OCI-LY1 (cell line): Measurements from ENCODE around the gene FILIP1L.

Experiments
- H2AFZ ChIP-seq: fragments of 200-600 bp; sonication (generic), shearing (Covaris generic); 2 replicates; pipeline ENCODE4 v1.6.0; 2014; ENCODE audit warnings: antibody characterized with exemption, mild to moderate bottlenecking, low read length
- H3F3A ChIP-seq: fragments of 200-600 bp; sonication (generic), shearing (Covaris generic); 2 replicates; pipeline ENCODE4 v1.6.0; 2014; ENCODE audit warnings: mild to moderate bottlenecking, antibody characterized with exemption, low read length, moderate library complexity; ENCODE audit not compliant: insufficient read depth
- H3K27ac ChIP-seq: fragments of 200-600 bp; sonication (generic); 2 replicates; pipeline ENCODE4 v1.5.1; 2014; ENCODE audit warnings: low read length, mixed run types, mild to moderate bottlenecking, low read depth; ENCODE audit not compliant: poor library complexity, severe bottlenecking
- H3K27me3 ChIP-seq: fragments of 200-600 bp; sonication (generic); 2 replicates; pipeline ENCODE4 v1.6.0; 2014; ENCODE audit warnings: antibody characterized with exemption, mild to moderate bottlenecking, low read length, moderate library complexity; ENCODE audit not compliant: insufficient read depth
- H3K36me3 ChIP-seq: fragments of 200-600 bp; sonication (generic); 2 replicates; pipeline ENCODE4 v1.6.1; 2014; ENCODE audit warnings: mild to moderate bottlenecking, antibody characterized with exemption, low read length, moderate library complexity, mixed read lengths; ENCODE audit not compliant: insufficient read depth
- H3K4me1 ChIP-seq: fragments of 200-600 bp; sonication (generic); 2 replicates; pipeline ENCODE4 v1.5.1; 2014; ENCODE audit warnings: mild to moderate bottlenecking, low read length, moderate library complexity; ENCODE audit not compliant: insufficient read depth, severe bottlenecking
- H3K4me2 ChIP-seq: fragments of 200-600 bp; sonication (generic), shearing (Covaris generic); 2 replicates; pipeline ENCODE4 v1.6.1; 2014; ENCODE audit warnings: low read length
- H3K4me3 ChIP-seq: fragments of 200-600 bp; sonication (generic); 2 replicates; pipeline ENCODE4 v1.5.1; 2014; ENCODE audit warnings: low read length, low read depth, mild to moderate bottlenecking, mixed read lengths; ENCODE audit not compliant: poor library complexity, severe bottlenecking
- H3K79me2 ChIP-seq: fragments of 200-600 bp; shearing (Covaris generic); 2 replicates; pipeline ENCODE4 v1.6.1; 2016; ENCODE audit warnings: mixed run types, low read length, mixed read lengths; ENCODE audit not compliant: insufficient read depth
- H3K9ac ChIP-seq: fragments of 200-600 bp; sonication (generic), shearing (Covaris generic); 2 replicates; pipeline ENCODE4 v1.6.1; 2014; ENCODE audit warnings: mild to moderate bottlenecking, low read length, mixed read lengths
- H3K9me2 ChIP-seq: fragments of 200-600 bp; sonication (generic), shearing (Covaris generic); 2 replicates; pipeline ENCODE4 v1.6.1; 2014; ENCODE audit warnings: low read depth, mild to moderate bottlenecking, low read length, mixed read lengths
- H3K9me3 ChIP-seq: fragments of 200-600 bp; shearing (Covaris generic); 2 replicates; pipeline ENCODE4 v1.6.1; 2014; ENCODE audit warnings: low read length, mixed read lengths
- H4K20me1 ChIP-seq: fragments of 200-600 bp; sonication (generic), shearing (Covaris generic); 2 replicates; pipeline ENCODE4 v1.6.0; 2016; ENCODE audit warnings: mild to moderate bottlenecking, low read length; ENCODE audit not compliant: insufficient read depth
- EZH2 ChIP-seq: fragments of 200-600 bp; sonication (generic), shearing (Covaris generic); IDR thresholded peaks from 2 replicates; pipeline ENCODE4 v1.8.0; 2017; ENCODE audit warnings: borderline replicate concordance, mixed run types, mild to moderate bottlenecking, antibody characterized with exemption, low read length, moderate library complexity, mixed read lengths
- TF ChIP-seq, protein P1 (sequence below): fragments of 200-600 bp; sonication (generic), shearing (Covaris generic); IDR thresholded peaks from 2 replicates; pipeline ENCODE4 v1.5.1; 2017; ENCODE audit warnings: mild to moderate bottlenecking, antibody characterized with exemption, low read length, moderate library complexity, mixed read lengths

FILIP1L gene

DNA sequence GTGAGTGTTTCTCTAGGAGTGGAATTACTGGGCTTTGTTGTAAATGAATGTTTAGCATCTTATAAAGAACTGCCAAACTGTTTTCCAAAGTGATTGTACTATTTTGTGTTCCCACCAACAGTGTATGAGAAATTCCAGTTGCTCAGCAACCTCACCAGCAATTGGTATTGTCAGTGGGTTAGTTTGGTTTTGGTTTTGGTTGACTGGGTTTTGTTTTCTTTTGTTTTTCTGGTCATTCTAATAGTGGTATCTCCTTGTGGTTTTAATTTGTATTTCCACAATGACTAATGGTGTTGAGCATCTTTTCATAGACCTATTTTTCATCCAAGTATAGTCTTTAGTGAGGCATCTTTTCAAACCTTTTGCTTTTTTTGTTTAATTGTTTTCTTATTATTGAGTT is 27.1 kb downstream of the FILIP1L start:
- no peaks in the 10 kb centered on the region for H3K9me2 ChIP-seq
- H3K9ac ChIP-seq = no peak overlapping the region
- H3K4me1 ChIP-seq = peaks cover 9% of the 10 kb centered on the region
- H3K9me3 ChIP-seq = no peaks in the 10 kb centered on the region
- H2AFZ ChIP-seq = no peak overlapping the region
- H3K27ac ChIP-seq = no peak overlapping the region
- no peak overlapping the region for H3K4me3 ChIP-seq
- H3K79me2 ChIP-seq = no peaks in the 10 kb centered on the region
- TF ChIP-seq, protein P1, sequence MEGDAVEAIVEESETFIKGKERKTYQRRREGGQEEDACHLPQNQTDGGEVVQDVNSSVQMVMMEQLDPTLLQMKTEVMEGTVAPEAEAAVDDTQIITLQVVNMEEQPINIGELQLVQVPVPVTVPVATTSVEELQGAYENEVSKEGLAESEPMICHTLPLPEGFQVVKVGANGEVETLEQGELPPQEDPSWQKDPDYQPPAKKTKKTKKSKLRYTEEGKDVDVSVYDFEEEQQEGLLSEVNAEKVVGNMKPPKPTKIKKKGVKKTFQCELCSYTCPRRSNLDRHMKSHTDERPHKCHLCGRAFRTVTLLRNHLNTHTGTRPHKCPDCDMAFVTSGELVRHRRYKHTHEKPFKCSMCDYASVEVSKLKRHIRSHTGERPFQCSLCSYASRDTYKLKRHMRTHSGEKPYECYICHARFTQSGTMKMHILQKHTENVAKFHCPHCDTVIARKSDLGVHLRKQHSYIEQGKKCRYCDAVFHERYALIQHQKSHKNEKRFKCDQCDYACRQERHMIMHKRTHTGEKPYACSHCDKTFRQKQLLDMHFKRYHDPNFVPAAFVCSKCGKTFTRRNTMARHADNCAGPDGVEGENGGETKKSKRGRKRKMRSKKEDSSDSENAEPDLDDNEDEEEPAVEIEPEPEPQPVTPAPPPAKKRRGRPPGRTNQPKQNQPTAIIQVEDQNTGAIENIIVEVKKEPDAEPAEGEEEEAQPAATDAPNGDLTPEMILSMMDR = no peak
- TF ChIP-seq EZH2 = no peak
- no peaks in the 10 kb centered on the region for H3K27me3 ChIP-seq
- H3K36me3 ChIP-seq = no peaks in the 10 kb centered on the region
- no peaks in the 10 kb centered on the region for H4K20me1 ChIP-seq
- H3F3A ChIP-seq = no peaks in the 10 kb centered on the region
- no peak overlapping the region for H3K4me2 ChIP-seq

DNA sequence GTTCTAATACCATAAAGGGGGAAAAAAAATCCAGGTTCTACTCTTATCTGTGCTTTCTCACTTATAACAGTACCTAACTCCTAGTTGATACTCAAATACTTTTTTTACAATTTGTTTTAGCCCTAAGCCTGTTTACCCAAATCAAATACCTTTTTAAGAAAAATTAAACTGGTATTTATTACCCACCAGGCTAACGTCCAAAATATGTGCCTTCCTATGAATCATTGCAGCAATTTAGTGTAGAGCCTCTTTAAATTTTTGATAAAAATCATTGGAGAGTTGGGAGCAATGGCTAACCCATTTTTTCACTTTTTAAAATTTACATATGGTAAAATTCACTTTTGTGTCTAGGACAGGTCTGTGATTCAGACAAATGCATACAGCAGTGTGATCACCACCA is 27.9 kb downstream of the FILIP1L start:
- Histone ChIP-seq H4K20me1 (no peaks in the 10 kb centered on the region), H3K9me2 (no peaks in the 10 kb centered on the region), H3K27me3 (no peaks in the 10 kb centered on the region), H3K79me2 (no peaks in the 10 kb centered on the region), H3K4me3 (no peak overlapping the region), H2AFZ (no peak overlapping the region), H3K4me2 (no peak overlapping the region), H3K4me1 (peaks cover 9% of the 10 kb centered on the region), H3K36me3 (no peaks in the 10 kb centered on the region), H3K9ac (no peak overlapping the region), H3F3A (no peaks in the 10 kb centered on the region), H3K27ac (no peak overlapping the region), H3K9me3 (no peaks in the 10 kb centered on the region)
- TF ChIP-seq, protein P1 = no peak
- TF ChIP-seq EZH2 = no peak

DNA sequence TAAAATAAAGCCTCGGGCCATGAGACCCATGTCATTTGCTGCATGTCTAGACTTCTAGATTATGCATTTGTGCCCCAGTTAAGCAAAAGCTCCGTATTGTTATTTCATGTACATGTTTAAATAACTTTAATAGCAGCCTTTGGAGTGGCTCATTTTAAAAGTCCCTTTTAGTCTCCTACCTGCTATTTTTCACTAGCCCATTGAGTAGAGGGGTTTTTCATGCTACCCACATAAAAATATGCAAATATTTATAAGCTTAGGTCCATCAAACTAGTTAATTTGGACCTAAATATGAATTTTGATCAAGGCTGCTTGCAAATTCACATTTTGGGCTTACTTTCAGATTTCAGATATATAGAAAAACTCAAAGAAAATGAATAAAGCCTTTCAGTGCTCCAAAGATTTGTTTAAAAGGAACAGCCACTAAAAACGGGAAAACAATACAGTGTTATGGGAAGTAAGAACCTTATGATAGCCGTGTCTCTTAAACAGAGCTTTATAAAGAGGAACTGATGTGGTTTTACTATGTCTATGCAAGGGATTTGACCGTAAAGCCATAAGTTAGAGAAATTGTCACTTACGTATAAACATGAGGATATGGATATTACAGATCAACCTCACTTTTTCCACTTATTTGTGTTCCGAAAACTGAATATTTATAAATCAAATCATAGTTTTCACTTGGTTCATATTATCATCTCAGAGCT is 30.0 kb downstream of the FILIP1L start:
- Histone ChIP-seq H3K4me2 (no peak overlapping the region), H3K27me3 (no peaks in the 10 kb centered on the region), H3K9ac (no peak overlapping the region), H3K9me3 (no peaks in the 10 kb centered on the region), H3K4me3 (no peak overlapping the region), H3K4me1 (peaks cover 9% of the 10 kb centered on the region), H2AFZ (no peak overlapping the region), H3K36me3 (no peaks in the 10 kb centered on the region), H3K27ac (no peak overlapping the region), H3K9me2 (no peaks in the 10 kb centered on the region), H3K79me2 (no peaks in the 10 kb centered on the region), H4K20me1 (no peaks in the 10 kb centered on the region), H3F3A (no peaks in the 10 kb centered on the region)
- TF ChIP-seq, protein P1 = no peak
- no peak for TF ChIP-seq EZH2
